Loucy (cell line): ENCODE data around the gene KIAA1210.

ENCODE experiments used
- H2AFZ ChIP-seq: fragments of 200-600 bp; sonication (generic); 2 replicates; pipeline ENCODE4 v1.6.0; 2016; ENCODE audit warnings: antibody characterized with exemption, mild to moderate bottlenecking, low read length, moderate library complexity
- H3F3A ChIP-seq: fragments of 200-600 bp; 2 replicates; pipeline ENCODE4 v1.6.0; 2016; ENCODE audit warnings: antibody characterized with exemption, low read depth, mild to moderate bottlenecking
- H3K27me3 ChIP-seq: fragments of 200-600 bp; sonication (generic); 2 replicates; pipeline ENCODE4 v1.6.1; 2014; ENCODE audit warnings: low read length, mild to moderate bottlenecking; ENCODE audit not compliant: insufficient read depth, poor library complexity, severe bottlenecking
- H3K36me3 ChIP-seq: fragments of 200-600 bp; sonication (generic); 2 replicates; pipeline ENCODE4 v1.6.1; 2016; ENCODE audit warnings: low read length; ENCODE audit not compliant: insufficient read depth
- H3K4me1 ChIP-seq: fragments of 200-600 bp; sonication (generic); 2 replicates; pipeline ENCODE4 v1.5.1; 2014; ENCODE audit warnings: low read length, mild to moderate bottlenecking; ENCODE audit not compliant: insufficient read depth, poor library complexity, severe bottlenecking
- H3K4me2 ChIP-seq: fragments of 200-600 bp; sonication (generic); 2 replicates; pipeline ENCODE4 v1.6.0; 2014; ENCODE audit warnings: antibody characterized with exemption, low read length, low read depth, mild to moderate bottlenecking; ENCODE audit not compliant: poor library complexity, severe bottlenecking
- H3K4me3 ChIP-seq: fragments of 200-600 bp; sonication (generic); 2 replicates; pipeline ENCODE4 v1.5.1; 2014; ENCODE audit warnings: low read length, mild to moderate bottlenecking, mixed read lengths; ENCODE audit not compliant: poor library complexity, severe bottlenecking
- H3K79me2 ChIP-seq: fragments of 200-600 bp; sonication (generic); 2 replicates; pipeline ENCODE4 v1.6.1; 2014; ENCODE audit warnings: low read length; ENCODE audit not compliant: insufficient read depth
- H3K9ac ChIP-seq: fragments of 200-600 bp; sonication (generic); 2 replicates; pipeline ENCODE4 v1.6.0; 2014; ENCODE audit warnings: mild to moderate bottlenecking, low read depth, low read length, moderate library complexity; ENCODE audit not compliant: poor library complexity, severe bottlenecking
- H3K9me2 ChIP-seq: fragments of 200-600 bp; sonication (generic); replicated peaks from 2 replicates; pipeline ENCODE4 v1.6.1; 2016; ENCODE audit warnings: low read depth, low read length, mixed read lengths
- H3K9me3 ChIP-seq: fragments of 200-600 bp; sonication (generic); 2 replicates; pipeline ENCODE4 v1.6.1; 2014; ENCODE audit warnings: mild to moderate bottlenecking, antibody characterized with exemption, low read length, low read depth; ENCODE audit not compliant: insufficient read depth
- H4K20me1 ChIP-seq: fragments of 200-600 bp; sonication (generic); 2 replicates; pipeline ENCODE4 v1.6.0; 2014; ENCODE audit warnings: antibody characterized with exemption, low read length, mild to moderate bottlenecking; ENCODE audit not compliant: insufficient read depth, poor library complexity, severe bottlenecking
- CTCF ChIP-seq: fragments of 200-600 bp; sonication (generic); conservative IDR thresholded peaks from 2 replicates; pipeline ENCODE4 v1.5.1; 2014; ENCODE audit warnings: mild to moderate bottlenecking, antibody characterized with exemption, low read length
- EZH2phosphoT487 ChIP-seq: fragments of 200-600 bp; IDR thresholded peaks from 2 replicates; pipeline ENCODE4 v1.6.1; 2018; ENCODE audit warnings: antibody characterized with exemption, mild to moderate bottlenecking, moderate library complexity, borderline replicate concordance

Gene KIAA1210

GRCh38 chrX:119041175-119041574, 86.4 kb downstream of the KIAA1210 start:
- Histone ChIP-seq H3K4me1 (no peaks in the 10 kb centered on the region), H3K9ac (no peak overlapping the region), H3K4me2 (no peak overlapping the region), H3K9me3 (no peaks in the 10 kb centered on the region), H2AFZ (no peak overlapping the region), H4K20me1 (no peaks in the 10 kb centered on the region), H3K9me2 (no peaks in the 10 kb centered on the region), H3K36me3 (no peaks in the 10 kb centered on the region), H3K27me3 (no peaks in the 10 kb centered on the region), H3K79me2 (no peaks in the 10 kb centered on the region), H3K4me3 (no peak overlapping the region), H3F3A (no peaks in the 10 kb centered on the region)
- TF ChIP-seq EZH2phosphoT487 (no peak), CTCF (no peak)

GRCh38 chrX:119040432-119040831, 87.2 kb downstream of the KIAA1210 start:
- no peak overlapping the region for H3K4me3 ChIP-seq
- no peaks in the 10 kb centered on the region for H4K20me1 ChIP-seq
- H3K27me3 ChIP-seq = no peaks in the 10 kb centered on the region
- no peaks in the 10 kb centered on the region for H3F3A ChIP-seq
- no peaks in the 10 kb centered on the region for H3K4me1 ChIP-seq
- no peaks in the 10 kb centered on the region for H3K36me3 ChIP-seq
- no peaks in the 10 kb centered on the region for H3K79me2 ChIP-seq
- no peak overlapping the region for H3K4me2 ChIP-seq
- no peaks in the 10 kb centered on the region for H3K9me3 ChIP-seq
- no peak overlapping the region for H2AFZ ChIP-seq
- H3K9ac ChIP-seq = no peak overlapping the region
- no peaks in the 10 kb centered on the region for H3K9me2 ChIP-seq
- TF ChIP-seq EZH2phosphoT487 = no peak
- TF ChIP-seq CTCF = no peak

- H2AFZ ChIP-seq = no peak overlapping the region
These were observed 91.2 kb downstream of the KIAA1210 start for GRCh38 chrX:119036107-119037029.

More at GRCh38 chrX:119036107-119037029, 91.2 kb downstream of the KIAA1210 start:
- Histone ChIP-seq H3K27me3 (no peaks in the 10 kb centered on the region), H4K20me1 (no peaks in the 10 kb centered on the region), H3K9me3 (no peaks in the 10 kb centered on the region), H3K9ac (no peak overlapping the region), H3K9me2 (no peaks in the 10 kb centered on the region), H3K79me2 (no peaks in the 10 kb centered on the region), H3K4me1 (no peaks in the 10 kb centered on the region), H3F3A (no peaks in the 10 kb centered on the region), H3K4me3 (no peak overlapping the region), H3K4me2 (no peak overlapping the region), H3K36me3 (no peaks in the 10 kb centered on the region)
- TF ChIP-seq CTCF (no peak), EZH2phosphoT487 (no peak)
